Tibial artery (tissue), 4 donors: ENCODE data around the gene PEX14.
A peak's percentile ranks its signal among the peaks of the same experiment; 100 is the strongest.

Experiments
- DNase-seq, 2 donors: peaks; one replicate each; pipeline ENCODE4 v3.0.0-alpha.2; 2019
- H3K27ac ChIP-seq, 2 donors: fragments of 200-600 bp; sonication (generic) in 1 of 2; 1 replicate in 1 of 2; 2 replicates in 1 of 2; pipeline ENCODE4 v1.5.1; 2018 to 2019; ENCODE audit warnings: mild to moderate bottlenecking in 1 of 2
- H3K27me3 ChIP-seq, 2 donors: fragments of 200-600 bp; sonication (generic) in 1 of 2; one replicate each; pipeline versions ENCODE4 v1.5.1 to v1.6.0; 2016 to 2019
- H3K36me3 ChIP-seq, 3 donors: fragments of 200-600 bp; sonication (generic) in 2 of 3; one replicate each; pipeline ENCODE4 v1.5.1; 2016 to 2019; ENCODE audit warnings: mild to moderate bottlenecking in 2 of 3
- H3K4me1 ChIP-seq, 4 donors: fragments of 200-600 bp; sonication (generic) in 2 of 4; 1 replicate in 3 of 4; 2 replicates in 1 of 4; pipeline ENCODE4 v1.5.1; 2016 to 2019
- H3K4me3 ChIP-seq, 2 donors: fragments of 200-600 bp; sonication (generic) in 1 of 2; 1 replicate in 1 of 2; 2 replicates in 1 of 2; pipeline ENCODE4 v1.5.1; 2018 to 2019; ENCODE audit warnings: mild to moderate bottlenecking in 2 of 2
- H3K9me3 ChIP-seq, 3 donors: fragments of 200-600 bp; sonication (generic) in 1 of 3; one replicate each; pipeline ENCODE4 v1.5.1; 2016 to 2019
- intact Hi-C: fragments of 100-400 bp; cut with DNase I; formaldehyde crosslinking; loops from one replicate; pipeline ENCODE4 v1.15.0; 2023; ENCODE audit warnings: low total_unique reads
- TF ChIP-seq, protein P1 (sequence below), 2 experiments: fragments of 200-600 bp in 1 of 2; fragments of 450-650 bp in 1 of 2; IDR thresholded peaks; one replicate each; pipeline ENCODE4 v1.5.1; 2017 to 2019; ENCODE audit warnings: antibody characterized with exemption in 2 of 2, mild to moderate bottlenecking in 1 of 2, moderate library complexity in 1 of 2

The PEX14 gene

DNA sequence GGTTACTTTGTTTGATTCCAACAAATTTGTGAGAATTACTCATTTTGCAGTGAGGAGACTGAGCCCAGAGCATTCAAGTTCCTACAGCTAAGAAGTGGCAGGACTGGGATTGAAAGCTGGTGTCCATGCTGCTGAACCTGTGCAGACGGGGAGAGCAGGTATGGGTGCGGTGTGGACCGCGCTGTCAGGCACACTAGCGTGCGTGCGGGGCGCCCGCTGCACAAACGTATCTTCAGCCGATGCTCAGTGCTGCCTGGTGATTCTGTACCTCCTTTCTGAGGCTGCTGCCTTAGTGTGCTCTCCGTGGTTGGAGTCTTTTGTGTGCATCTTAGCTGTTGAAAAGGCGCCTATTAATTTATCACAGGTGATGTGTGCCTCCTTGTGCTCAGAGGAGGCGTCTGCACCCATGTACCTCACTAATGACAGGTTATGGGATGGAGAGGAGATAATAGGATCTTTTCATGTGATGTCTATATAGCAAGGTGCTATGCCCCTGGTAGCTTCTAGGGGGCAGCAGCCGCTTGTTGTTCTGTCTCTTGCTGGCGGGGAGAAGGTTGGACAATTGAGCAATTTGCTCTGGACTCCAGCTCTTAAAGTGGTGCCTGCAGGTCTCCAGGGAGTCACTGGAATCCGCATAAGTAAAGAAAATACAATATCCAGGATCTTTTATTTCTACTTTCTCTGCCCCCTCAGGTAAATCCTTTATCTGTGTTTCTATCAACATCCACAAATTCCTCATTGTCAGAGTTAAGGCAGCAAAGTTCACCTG, 32.5 kb downstream of the PEX14 start:
- Histone ChIP-seq H3K4me3 (no peak overlapping the region), H3K36me3 (no peaks in the 10 kb centered on the region), H3K27ac (no peak overlapping the region), H3K9me3 (no peaks in the 10 kb centered on the region), H3K27me3 (no peaks in the 10 kb centered on the region), H3K4me1 (peaks cover 0 to 33% (median 25%) of the 10 kb centered on the region in 4 donors)
- peak; percentile 80 to 85 for DNase-seq
- TF ChIP-seq, protein P1, sequence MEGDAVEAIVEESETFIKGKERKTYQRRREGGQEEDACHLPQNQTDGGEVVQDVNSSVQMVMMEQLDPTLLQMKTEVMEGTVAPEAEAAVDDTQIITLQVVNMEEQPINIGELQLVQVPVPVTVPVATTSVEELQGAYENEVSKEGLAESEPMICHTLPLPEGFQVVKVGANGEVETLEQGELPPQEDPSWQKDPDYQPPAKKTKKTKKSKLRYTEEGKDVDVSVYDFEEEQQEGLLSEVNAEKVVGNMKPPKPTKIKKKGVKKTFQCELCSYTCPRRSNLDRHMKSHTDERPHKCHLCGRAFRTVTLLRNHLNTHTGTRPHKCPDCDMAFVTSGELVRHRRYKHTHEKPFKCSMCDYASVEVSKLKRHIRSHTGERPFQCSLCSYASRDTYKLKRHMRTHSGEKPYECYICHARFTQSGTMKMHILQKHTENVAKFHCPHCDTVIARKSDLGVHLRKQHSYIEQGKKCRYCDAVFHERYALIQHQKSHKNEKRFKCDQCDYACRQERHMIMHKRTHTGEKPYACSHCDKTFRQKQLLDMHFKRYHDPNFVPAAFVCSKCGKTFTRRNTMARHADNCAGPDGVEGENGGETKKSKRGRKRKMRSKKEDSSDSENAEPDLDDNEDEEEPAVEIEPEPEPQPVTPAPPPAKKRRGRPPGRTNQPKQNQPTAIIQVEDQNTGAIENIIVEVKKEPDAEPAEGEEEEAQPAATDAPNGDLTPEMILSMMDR (IDR thresholded peaks at IDR 0.05), result peak; percentile 86 to 92
- intact Hi-C loops, result loop anchor here (5.0 kb wide), 1 partner anchor 360 kb away; no protein-coding TSS in a partner anchor

DNA sequence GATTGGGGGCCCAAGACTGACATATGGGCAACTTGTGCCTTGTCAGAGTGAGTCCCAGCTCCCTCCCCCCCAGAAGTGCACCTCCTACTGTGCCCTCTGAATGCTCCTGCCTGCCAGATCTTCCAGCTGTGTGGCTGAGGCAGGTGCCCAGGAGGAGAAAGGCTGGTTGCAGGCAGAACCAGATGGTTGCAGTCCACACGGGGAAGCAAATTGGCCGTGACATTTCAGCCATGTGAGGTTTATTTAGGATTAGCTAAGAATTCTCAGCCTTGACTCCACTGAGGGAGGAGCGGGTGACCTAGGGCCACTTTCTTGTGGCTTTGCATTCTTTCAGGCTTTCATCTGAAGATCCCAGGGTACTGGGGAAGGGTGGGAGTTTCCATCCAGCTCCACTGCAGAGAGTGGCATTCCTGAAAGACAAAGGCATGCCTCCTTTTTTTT, 33.8 kb downstream of the PEX14 start:
- DNase-seq, result no peak
- intact Hi-C loops, result loop anchor here (5.0 kb wide), 1 partner anchor 359 kb away; no protein-coding TSS in a partner anchor
- Histone ChIP-seq H3K9me3 (no peaks in the 10 kb centered on the region), H3K27me3 (no peaks in the 10 kb centered on the region), H3K36me3 (no peaks in the 10 kb centered on the region), H3K4me1 (peaks cover 0 to 33% (median 25%) of the 10 kb centered on the region in 4 donors), H3K4me3 (no peak overlapping the region), H3K27ac (no peak overlapping the region)
- TF ChIP-seq, protein P1 (IDR thresholded peaks at IDR 0.05), result no peak

DNA sequence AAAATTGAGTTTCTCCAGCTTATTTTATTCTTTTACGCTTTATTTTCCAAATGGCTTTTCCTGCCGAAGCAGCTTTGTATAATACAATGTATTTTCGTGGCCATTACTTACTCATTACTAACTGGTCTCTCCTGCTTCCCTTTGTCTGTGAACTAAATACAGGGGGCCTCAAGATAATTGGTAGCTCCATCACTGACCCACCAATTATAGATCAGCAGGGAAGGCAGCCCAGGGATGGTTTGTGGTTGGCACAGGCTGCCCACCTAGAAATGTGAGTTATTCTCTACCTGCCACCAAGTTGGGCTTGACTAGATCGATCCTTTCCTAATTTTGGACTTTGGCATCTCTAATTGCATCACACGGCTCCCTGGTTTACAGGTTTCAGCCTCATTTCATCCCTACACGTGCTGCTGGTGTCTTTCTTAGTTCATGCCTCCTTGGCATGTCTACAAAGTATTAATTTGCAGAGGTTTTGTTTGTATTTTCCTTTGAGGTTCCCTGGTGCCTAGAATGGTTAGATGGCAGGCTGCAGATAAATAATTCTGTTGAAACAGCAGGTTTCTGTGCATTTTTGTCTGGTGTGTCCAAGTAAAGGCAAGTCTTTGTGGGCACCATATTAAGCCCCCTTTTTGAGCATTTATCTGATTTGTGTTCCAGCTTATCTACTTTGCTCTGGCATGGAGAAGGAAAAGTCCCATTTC, 35.2 kb downstream of the PEX14 start:
- Histone ChIP-seq H3K36me3 (no peaks in the 10 kb centered on the region), H3K27me3 (no peaks in the 10 kb centered on the region), H3K27ac (no peak overlapping the region), H3K4me3 (no peak overlapping the region), H3K4me1 (peaks cover 0 to 33% (median 25%) of the 10 kb centered on the region in 4 donors), H3K9me3 (no peaks in the 10 kb centered on the region)
- DNase-seq, result no peak
- TF ChIP-seq, protein P1 (IDR thresholded peaks at IDR 0.05), result no peak
- intact Hi-C loops, result loop anchor here (5.0 to 10.0 kb wide), 4 partner anchors 115 to 435 kb away; partner anchors contain the start of gene CASZ1

DNA sequence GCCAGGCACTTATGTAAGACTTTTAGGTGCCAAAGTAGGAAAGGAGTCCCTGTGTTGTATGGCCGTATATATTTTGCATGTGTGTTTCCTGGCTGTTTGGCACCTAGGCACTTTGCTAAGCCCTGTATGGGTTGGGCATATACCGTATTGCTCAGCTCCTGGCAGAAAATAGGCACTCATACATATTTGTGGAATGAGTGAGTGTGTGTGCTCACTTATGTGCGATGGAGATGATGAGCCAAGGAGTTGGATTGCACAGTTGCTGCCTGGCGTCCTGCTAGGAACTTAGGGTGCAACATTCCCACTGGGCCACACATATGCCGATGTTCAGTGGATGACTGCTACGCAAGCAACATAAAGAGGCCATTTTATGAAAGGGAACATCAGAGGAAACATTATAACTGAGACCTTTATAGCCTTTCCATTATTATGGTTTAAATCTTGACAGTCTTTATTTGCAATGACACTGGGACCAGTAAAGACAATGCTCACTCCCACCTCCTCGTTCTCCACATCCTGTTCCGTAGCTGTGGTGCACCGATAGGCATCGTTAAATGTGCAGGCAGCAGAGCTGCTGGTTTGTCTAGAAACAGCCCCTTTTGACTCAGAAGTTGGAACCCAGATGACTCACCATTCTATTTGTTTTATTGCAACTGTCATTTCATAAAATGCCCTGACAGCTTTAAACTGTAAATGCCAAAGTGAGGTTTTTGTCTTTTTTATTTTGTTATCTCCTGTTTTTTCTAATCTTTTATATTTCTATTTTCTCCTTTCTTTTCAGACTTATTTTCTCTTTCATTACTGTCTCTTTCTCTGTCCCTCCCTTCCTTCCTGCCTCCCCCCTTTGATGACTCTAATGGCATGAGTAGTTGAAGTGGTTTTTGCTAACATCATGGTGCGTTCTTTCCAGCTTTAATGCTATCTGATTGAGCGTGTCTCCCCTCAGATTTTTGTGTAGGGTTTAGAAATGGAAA, 36.1 kb downstream of the PEX14 start:
- Histone ChIP-seq H3K36me3 (no peaks in the 10 kb centered on the region), H3K27me3 (no peaks in the 10 kb centered on the region), H3K4me3 (peak overlapping the region in 1 of 2 donors; percentile 3), H3K27ac (no peak overlapping the region), H3K9me3 (no peaks in the 10 kb centered on the region), H3K4me1 (peaks cover 0 to 33% (median 25%) of the 10 kb centered on the region in 4 donors)
- DNase-seq, result no peak
- TF ChIP-seq, protein P1 (IDR thresholded peaks at IDR 0.05), result no peak
- intact Hi-C loops, result loop anchor here (5.0 to 10.0 kb wide), 3 partner anchors 114 to 434 kb away; partner anchors contain the start of gene CASZ1

DNA sequence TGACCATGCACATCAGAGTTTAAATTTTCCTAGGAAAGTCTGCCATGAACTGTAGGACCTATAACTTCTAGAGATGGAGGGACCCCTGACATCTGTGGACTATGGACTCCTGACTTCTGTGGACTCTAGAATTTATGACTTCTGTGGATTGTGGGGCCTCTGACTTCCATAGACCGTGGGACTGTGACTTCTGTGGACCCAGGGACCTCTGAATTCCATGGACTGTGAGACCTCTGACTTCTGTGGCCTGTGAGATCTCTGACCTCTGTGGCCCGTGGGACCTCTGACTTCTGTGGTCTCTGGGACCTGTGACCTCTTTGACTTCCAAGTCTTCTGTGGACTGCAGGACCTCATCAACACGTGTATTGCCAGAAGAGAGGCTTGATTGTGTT, 36.7 kb downstream of the PEX14 start:
- no peak for DNase-seq
- H3K9me3 ChIP-seq, result no peaks in the 10 kb centered on the region
- no peak overlapping the region for H3K27ac ChIP-seq
- H3K27me3 ChIP-seq, result no peaks in the 10 kb centered on the region
- peaks cover 0 to 33% (median 25%) of the 10 kb centered on the region in 4 donors for H3K4me1 ChIP-seq
- no peak overlapping the region for H3K4me3 ChIP-seq
- intact Hi-C loops, result loop anchor here (5.0 to 10.0 kb wide), 3 partner anchors 113 to 433 kb away; partner anchors contain the start of gene CASZ1
- TF ChIP-seq, protein P1 (IDR thresholded peaks at IDR 0.05), result no peak
- H3K36me3 ChIP-seq, result no peaks in the 10 kb centered on the region
